ENCODE data around the gene VPS33B. TPM values are rescaled to one million over a fixed set of nuclear protein-coding genes. Genes with fewer than 3 reads are reported as not detected.

Gene VPS33B
- 10 to 100 TPM; 11.0 TPM for total RNA-seq

DNA sequence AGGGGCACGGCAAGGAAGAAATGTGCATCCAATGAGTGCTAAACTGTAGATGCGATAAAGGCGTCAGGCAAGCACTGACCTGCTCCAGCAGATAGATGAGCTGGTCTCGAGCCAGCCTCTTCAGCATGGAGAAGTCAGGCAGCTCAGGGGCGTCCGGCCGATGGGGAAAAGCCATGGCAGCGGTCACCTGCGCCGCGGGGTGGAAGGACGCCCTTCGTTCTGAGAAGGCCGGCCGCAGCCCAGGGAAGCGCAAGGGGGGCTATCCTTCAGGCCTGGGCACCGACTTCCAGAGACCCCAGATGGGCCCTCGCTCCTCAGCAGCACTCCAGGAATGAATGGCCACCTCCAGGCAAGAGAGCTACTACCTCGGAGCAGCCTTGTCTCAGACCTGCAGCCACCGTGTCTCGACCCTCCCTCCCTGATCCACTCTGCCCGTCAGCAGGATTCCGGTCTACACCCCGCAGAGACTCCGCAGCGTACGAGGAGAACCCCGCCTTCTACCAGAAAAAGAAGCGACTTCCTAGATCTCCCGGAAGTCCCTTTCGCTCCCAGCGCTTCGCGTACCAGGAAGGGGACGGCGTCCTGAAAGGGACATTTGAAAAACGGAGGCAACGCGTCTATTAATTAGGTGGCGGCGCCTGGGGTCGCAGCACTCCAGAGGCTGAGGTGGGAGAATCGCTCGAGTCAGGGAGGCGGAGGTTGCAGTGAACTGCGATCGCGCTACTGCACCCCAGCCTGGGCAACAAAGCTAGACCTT is at the start of gene VPS33B:
Gene VPS33B, minus strand, starts transcription at position 520 of the 757 bp plus-strand sequence. Its CDS starts 345 bp downstream, at position 175.

DNA sequence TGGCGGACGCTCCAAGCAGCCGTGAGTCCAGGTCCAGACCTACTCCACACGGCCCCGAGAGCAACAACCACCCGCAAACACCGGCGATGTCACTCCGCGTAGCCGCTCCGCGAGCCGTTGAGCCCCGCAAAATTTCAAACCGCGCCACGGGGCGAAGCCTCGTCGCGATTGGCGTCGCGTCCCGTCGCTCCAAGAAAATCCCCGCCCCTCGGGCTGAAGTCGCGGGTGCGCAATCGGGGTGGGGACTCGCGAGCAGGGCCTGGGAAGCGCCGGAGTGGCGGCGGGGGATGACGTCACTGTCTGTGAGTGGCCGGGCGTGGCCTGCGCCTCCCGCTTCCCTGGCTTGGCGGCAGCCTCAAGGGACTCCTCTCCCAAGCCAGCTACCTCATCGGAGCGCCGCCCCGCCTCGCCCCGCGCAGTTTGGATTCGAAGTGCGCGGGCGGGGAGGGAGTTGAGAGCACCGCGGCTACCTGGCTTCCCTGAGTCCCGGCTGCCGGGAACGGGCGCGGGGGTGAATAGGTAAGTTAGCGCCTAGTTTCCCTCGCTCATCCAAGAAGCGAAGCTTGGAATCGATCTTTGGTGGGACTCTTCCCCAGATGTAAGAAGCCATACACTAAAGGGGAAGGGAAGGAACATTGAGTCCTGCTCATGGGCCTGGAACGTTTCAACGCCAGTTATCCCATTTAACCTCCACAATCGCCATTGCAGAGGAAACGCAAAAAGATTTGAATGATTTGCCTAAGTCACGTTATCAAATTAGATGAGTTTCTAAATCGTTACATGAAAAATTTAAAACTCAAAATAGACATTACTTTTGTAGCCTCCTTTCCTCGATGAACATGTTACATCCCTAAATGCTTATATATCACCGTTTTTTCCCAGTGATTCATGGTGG is 27.7 kb downstream of the VPS33B start, which contains the start of gene PRC1:
Gene PRC1, minus strand, starts transcription at position 119 of the 895 bp plus-strand sequence. Its CDS starts 118 bp downstream, at position 1.

GRCh38 chr15:90954712-90955623 is 67.4 kb downstream of the VPS33B start, which contains the start of gene RCCD1:
RCCD1 (plus strand) TSS chr15:90954884; CDS start chr15:90956735, 1,851 bp downstream.

Small RNA genes lying within 50 kb of the gene (small RNA-seq; reads per million reads assigned to genes)
- gene RF00019: 0 reads per million in 2 donors

Other genes with a start within 250 kb of the VPS33B start
- gene FURIN, start 154.0 kb downstream of the VPS33B start, total RNA-seq: 10 to 100 TPM; 43.7 to 77.9 TPM
- 10 to 100 TPM; 23.4 to 70.3 TPM for gene FES, start 138.1 kb downstream of the VPS33B start, total RNA-seq
- 10 to 100 TPM; 34.1 to 34.3 TPM for gene MAN2A2, start 119.3 kb downstream of the VPS33B start, total RNA-seq
- gene HDDC3, start 90.0 kb downstream of the VPS33B start, total RNA-seq: 10 to 100 TPM; 12.0 to 14.0 TPM
- gene UNC45A, start 87.3 kb downstream of the VPS33B start, total RNA-seq: 10 to 100 TPM; 81.2 to 95.2 TPM
- 10 to 100 TPM; 14.5 to 17.0 TPM for gene RCCD1, start 67.7 kb downstream of the VPS33B start, total RNA-seq
- 100 to 1,000 TPM in 1 of 2 donors, 10 to 100 TPM in 1; 93.9 to 255 TPM for gene PRC1, start 28.1 kb downstream of the VPS33B start, total RNA-seq
- gene SV2B, start 77.7 kb upstream of the VPS33B start, total RNA-seq: under 1 TPM; 0.33 to 0.34 TPM